Endothelial cell of umbilical vein (primary cell): Measurements from ENCODE around the gene LRRFIP2. TPM values are rescaled to one million over a fixed set of nuclear protein-coding genes. Genes with fewer than 3 reads are reported as not detected.

Experiments used
- BruUV-seq: library from RNA; stranded (reverse); fragments of 400-500 nt; replicated peaks from 2 replicates; lab custom pipeline; 2021; lab: Mats Ljungman, UMichigan
- CTCF ChIA-PET: fragments of 300-600, 350-600 bp; sonication (Branson Sonifier 250); formaldehyde crosslinking; loops from one replicate; lab custom pipeline; 2021; ENCODE audit warnings: antibody characterized with exemption, inconsistent platforms; lab: Charles Lee
- POLR2A ChIA-PET: fragments of 300-600, 350-600 bp; sonication (Branson Sonifier 250); formaldehyde crosslinking; loops from one replicate; lab custom pipeline; 2021; ENCODE audit warnings: antibody characterized with exemption, inconsistent platforms; lab: Charles Lee
- DNase-seq: peaks from one replicate; pipeline ENCODE4 v3.0.0-alpha.2; 2011; ENCODE audit warnings: low read depth, low spot score
- FAIRE-seq: peaks from 2 replicates; lab custom pipeline; 2011; peaks lifted over from hg19 to GRCh38; lab: Jason Lieb, UNC
- H2AFZ ChIP-seq: 2 replicates; pipeline ENCODE4 v1.6.0; 2012; ENCODE audit warnings: low read depth, low read length, control low read depth, inconsistent platforms
- H3K27ac ChIP-seq: 2 replicates; pipeline ENCODE4 v1.5.1; 2011; ENCODE audit warnings: low read depth, mild to moderate bottlenecking, control low read depth, low read length, moderate library complexity; ENCODE audit not compliant: insufficient read depth
- H3K27me3 ChIP-seq, 2 experiments: 2 replicates each; pipeline versions ENCODE4 v1.6.0 to v1.6.1; 2011; ENCODE audit warnings: low read length in 2 of 2, mixed read lengths in 1 of 2; ENCODE audit not compliant: control insufficient read depth in 2 of 2, insufficient read depth in 2 of 2
- H3K36me3 ChIP-seq, 2 experiments: 2 replicates in 1 of 2; 3 replicates in 1 of 2; pipeline ENCODE4 v1.5.1; 2011; ENCODE audit warnings: low read length in 2 of 2, mild to moderate bottlenecking in 1 of 2, moderate library complexity in 1 of 2; ENCODE audit not compliant: control insufficient read depth in 2 of 2, insufficient read depth in 2 of 2; ENCODE audit errors: extremely low read depth in 1 of 2
- H3K4me1 ChIP-seq: 3 replicates; pipeline ENCODE4 v1.5.1; 2011; ENCODE audit warnings: mild to moderate bottlenecking, low read length; ENCODE audit not compliant: control insufficient read depth, insufficient read depth; ENCODE audit errors: extremely low read depth
- H3K4me2 ChIP-seq: 2 replicates; pipeline ENCODE4 v1.6.1; 2011; ENCODE audit warnings: low read length, control low read depth, mixed read lengths; ENCODE audit not compliant: insufficient read depth
- H3K4me3 ChIP-seq, 3 experiments: fragments of 200-600 bp in 1 of 3; sonication (generic), shearing (Covaris generic) in 1 of 3; replicated peaks in 1 of 3; 2 replicates each; pipeline ENCODE4 v1.5.1; 2011 to 2016; ENCODE audit warnings: control low read depth in 3 of 3, low read length in 3 of 3, mild to moderate bottlenecking in 2 of 3, inconsistent platforms in 1 of 3, low read depth in 1 of 3, moderate library complexity in 1 of 3; ENCODE audit not compliant: insufficient read depth in 1 of 3
- H3K79me2 ChIP-seq: 2 replicates; pipeline ENCODE4 v1.6.0; 2012; ENCODE audit warnings: low read length, inconsistent platforms; ENCODE audit not compliant: control insufficient read depth, insufficient read depth
- H3K9ac ChIP-seq: replicated peaks from 2 replicates; pipeline ENCODE3; 2011; ENCODE audit warnings: low read length, control low read depth; ENCODE audit not compliant: insufficient read depth; ENCODE audit errors: extremely low read depth
- H3K9me1 ChIP-seq: replicated peaks from 3 replicates; pipeline ENCODE4 v1.6.0; 2011; ENCODE audit warnings: mild to moderate bottlenecking, low read length; ENCODE audit not compliant: control insufficient read depth, insufficient read depth; ENCODE audit errors: extremely low read depth
- H3K9me3 ChIP-seq: replicated peaks from 2 replicates; pipeline ENCODE4 v1.5.1; 2012; ENCODE audit warnings: low read length, inconsistent platforms; ENCODE audit not compliant: control insufficient read depth, insufficient read depth
- H4K20me1 ChIP-seq: replicated peaks from 2 replicates; pipeline ENCODE3; 2011; ENCODE audit warnings: mild to moderate bottlenecking, low read length; ENCODE audit not compliant: control insufficient read depth, insufficient read depth; ENCODE audit errors: extremely low read depth
- CTCF ChIP-seq, 2 donors: IDR thresholded peaks; 1 replicate in 1 of 2; 2 replicates in 1 of 2; pipeline ENCODE4 v1.5.1; 2011; ENCODE audit warnings: low read length in 2 of 2, mild to moderate bottlenecking in 2 of 2, moderate library complexity in 2 of 2, control low read depth in 1 of 2, inconsistent platforms in 1 of 2, low read depth in 1 of 2; ENCODE audit not compliant: insufficient read depth in 1 of 2; ENCODE audit errors: extremely low read depth in 1 of 2
- EZH2 ChIP-seq: IDR thresholded peaks from 2 replicates; pipeline ENCODE4 v1.6.1; 2012; ENCODE audit warnings: borderline replicate concordance, low read depth, mild to moderate bottlenecking, moderate library complexity, low read length, inconsistent platforms; ENCODE audit not compliant: severe bottlenecking
- FOS ChIP-seq: IDR thresholded peaks from 2 replicates; pipeline ENCODE4 v1.6.1; 2011; ENCODE audit warnings: mild to moderate bottlenecking, low read length, moderate library complexity, borderline replicate concordance; ENCODE audit not compliant: insufficient read depth
- GATA2 ChIP-seq: IDR thresholded peaks from 2 replicates; pipeline ENCODE4 v1.7.0; 2011; ENCODE audit warnings: low read depth, mild to moderate bottlenecking, moderate library complexity, mixed read lengths, low read length; ENCODE audit not compliant: insufficient read length, insufficient read depth
- JUN ChIP-seq: IDR thresholded peaks from 2 replicates; pipeline ENCODE4 v1.6.1; 2011; ENCODE audit warnings: borderline replicate concordance, low read depth; ENCODE audit not compliant: insufficient read length, insufficient read depth
- MAX ChIP-seq: IDR thresholded peaks from 2 replicates; pipeline ENCODE4 v1.6.1; 2011; ENCODE audit not compliant: insufficient read depth, insufficient read length
- MYC ChIP-seq: IDR thresholded peaks from one replicate; pipeline ENCODE4 v1.6.1; 2011; ENCODE audit warnings: mild to moderate bottlenecking, low read depth, low read length
- POLR2A ChIP-seq: IDR thresholded peaks from 2 replicates; pipeline ENCODE4 v1.6.1; 2012; ENCODE audit warnings: low read depth, mild to moderate bottlenecking, control low read depth, low read length
- POLR2AphosphoS5 ChIP-seq: IDR thresholded peaks from 2 replicates; pipeline ENCODE4 v1.6.1; 2012; ENCODE audit warnings: low read depth, mild to moderate bottlenecking, control low read depth, low read length, moderate library complexity; ENCODE audit not compliant: insufficient read depth
- dilution Hi-C: fragments of 300-500 bp; cut with MboI; formaldehyde crosslinking; loops from one replicate; pipeline ENCODE4 v1.15.0; 2019; ENCODE audit warnings: low sequenced_read_pairs; ENCODE audit not compliant: extremely low pct_ligation_motif_present
- intact Hi-C: fragments of 100-400 bp; cut with micrococcal nuclease; formaldehyde crosslinking; loops from one replicate; pipeline ENCODE4 v1.10.0; 2022
- polyA plus RNA-seq, 4 experiments: library from polyadenylated mRNA; depleted of rRNA in 3 of 4; stranded (reverse) in 3 of 4; unstranded in 1 of 4; fragments of >200 nt; gene quantifications; 2 replicates each; pipeline versions ENCODE4 v1.2.1 to v1.2.3, GENCODE V29; 2011 to 2012; ENCODE audit warnings: missing spikeins in 1 of 4
- total RNA-seq: library from RNA; stranded (reverse); gene quantifications from 2 replicates; pipeline ENCODE4 v1.2.3, GENCODE V29; 2021

The LRRFIP2 gene
- total and polyA plus RNA-seq, 2 donors (not counting 3 experiments of a cell fraction or from before 2014, with no cell fraction given): 20.8 to 78.9 TPM

- Histone ChIP-seq H3K4me1 (no peaks in the 10 kb centered on the region), H3K9me1 (no peaks in the 10 kb centered on the region), H3K27me3 (no peaks in the 10 kb centered on the region), H3K79me2 (no peaks in the 10 kb centered on the region), H2AFZ (no peak overlapping the region), H3K9me3 (no peaks in the 10 kb centered on the region), H3K4me3 (no peak overlapping the region), H4K20me1 (no peaks in the 10 kb centered on the region), H3K27ac (no peak overlapping the region), H3K36me3 (no peaks in the 10 kb centered on the region), H3K4me2 (no peak overlapping the region), H3K9ac (no peak overlapping the region)
- intact Hi-C loops: loop anchor here (5.0 kb wide), 1 partner anchor 157 kb away; no protein-coding TSS in a partner anchor
- TF ChIP-seq GATA2: no peak
- TF ChIP-seq EZH2: no peak
- TF ChIP-seq POLR2AphosphoS5: no peak
- no peak for TF ChIP-seq FOS
- TF ChIP-seq CTCF (IDR thresholded peaks at IDR 0.05; ENCODE audit: extremely low read depth in 1 of 2, insufficient read depth in 1 of 2, low read depth in 1 of 2, low read length in 2 of 2): no peak
- no peak for TF ChIP-seq POLR2A
- TF ChIP-seq MAX: no peak
- TF ChIP-seq MYC: no peak
- TF ChIP-seq JUN: no peak
- DNase-seq: no peak
- no peak for FAIRE-seq
- ChIA-PET POLR2A (no interaction called here), CTCF (interaction anchor here (0.9 to 10.1 kb wide), 6 partner anchors 10 to 422 kb away, joined by 3 to 141 read pairs (median 5); partner anchors contain the start of genes EPM2AIP1 and MLH1)
- dilution Hi-C loops: no loop called here
- BruUV-seq: no TSS peak
Observed at GRCh38 chr3:37214076-37214475, 39.7 kb upstream of the LRRFIP2 start.
